Karpas-422 (cell line): Measurements from ENCODE around the gene MOGAT3. TPM values are rescaled to one million over a fixed set of nuclear protein-coding genes. Genes with fewer than 3 reads are reported as not detected.

Experiments used
- DNase-seq: peaks from one replicate; pipeline ENCODE4 v3.0.0-alpha.2; 2015
- H2AFZ ChIP-seq: fragments of 200-600 bp; sonication (generic); 2 replicates; pipeline ENCODE4 v1.6.1; 2014; ENCODE audit warnings: antibody characterized with exemption, low read length, mixed read lengths
- H3K27ac ChIP-seq: fragments of 200-600 bp; sonication (generic); 2 replicates; pipeline ENCODE4 v1.5.1; 2014; ENCODE audit warnings: mild to moderate bottlenecking, low read length, moderate library complexity
- H3K27me3 ChIP-seq: fragments of 200-600 bp; sonication (generic); 2 replicates; pipeline ENCODE4 v1.6.1; 2014; ENCODE audit warnings: low read length, mixed read lengths
- H3K36me3 ChIP-seq: fragments of 200-600 bp; sonication (generic); 2 replicates; pipeline ENCODE4 v1.6.1; 2014; ENCODE audit warnings: low read length, mixed read lengths; ENCODE audit not compliant: insufficient read depth
- H3K4me1 ChIP-seq: fragments of 200-600 bp; sonication (generic); 2 replicates; pipeline ENCODE4 v1.6.1; 2014; ENCODE audit warnings: mild to moderate bottlenecking, low read length, mixed read lengths
- H3K4me2 ChIP-seq: fragments of 200-600 bp; sonication (generic); 2 replicates; pipeline ENCODE4 v1.6.1; 2014; ENCODE audit warnings: low read length, low read depth, mild to moderate bottlenecking; ENCODE audit not compliant: poor library complexity, severe bottlenecking
- H3K4me3 ChIP-seq: fragments of 200-600 bp; sonication (generic); 2 replicates; pipeline ENCODE4 v1.5.1; 2014; ENCODE audit warnings: mild to moderate bottlenecking, antibody characterized with exemption, low read length, mixed read lengths
- H3K79me2 ChIP-seq: fragments of 200-600 bp; sonication (generic); 2 replicates; pipeline ENCODE4 v1.6.1; 2014; ENCODE audit warnings: mild to moderate bottlenecking, low read length, mixed read lengths
- H3K9ac ChIP-seq: fragments of 200-600 bp; sonication (generic); 2 replicates; pipeline ENCODE4 v1.6.0; 2014; ENCODE audit warnings: low read length
- H3K9me2 ChIP-seq: fragments of 200-600 bp; sonication (generic), shearing (Covaris generic); replicated peaks from 2 replicates; pipeline ENCODE4 v1.6.0; 2014; ENCODE audit warnings: mild to moderate bottlenecking, low read length, moderate library complexity; ENCODE audit not compliant: insufficient read depth
- H3K9me3 ChIP-seq: fragments of 300-700, 200-600 bp; sonication (generic); 2 replicates; pipeline ENCODE4 v1.6.1; 2014; ENCODE audit warnings: low read length, mixed read lengths
- H4K20me1 ChIP-seq: fragments of 200-600 bp; sonication (generic); 2 replicates; pipeline ENCODE4 v1.6.1; 2014; ENCODE audit warnings: mild to moderate bottlenecking, antibody characterized with exemption, low read length, low read depth; ENCODE audit not compliant: insufficient read depth
- total RNA-seq: library from RNA; depleted of rRNA; stranded (reverse); fragments of >200 nt; shearing (Covaris generic); gene quantifications from 2 replicates; pipeline ENCODE4 v1.2.3, GENCODE V29; 2014; ENCODE audit warnings: low replicate concordance

The MOGAT3 gene
- total RNA-seq, 1 experiment from 2014 or later: not detected

DNA sequence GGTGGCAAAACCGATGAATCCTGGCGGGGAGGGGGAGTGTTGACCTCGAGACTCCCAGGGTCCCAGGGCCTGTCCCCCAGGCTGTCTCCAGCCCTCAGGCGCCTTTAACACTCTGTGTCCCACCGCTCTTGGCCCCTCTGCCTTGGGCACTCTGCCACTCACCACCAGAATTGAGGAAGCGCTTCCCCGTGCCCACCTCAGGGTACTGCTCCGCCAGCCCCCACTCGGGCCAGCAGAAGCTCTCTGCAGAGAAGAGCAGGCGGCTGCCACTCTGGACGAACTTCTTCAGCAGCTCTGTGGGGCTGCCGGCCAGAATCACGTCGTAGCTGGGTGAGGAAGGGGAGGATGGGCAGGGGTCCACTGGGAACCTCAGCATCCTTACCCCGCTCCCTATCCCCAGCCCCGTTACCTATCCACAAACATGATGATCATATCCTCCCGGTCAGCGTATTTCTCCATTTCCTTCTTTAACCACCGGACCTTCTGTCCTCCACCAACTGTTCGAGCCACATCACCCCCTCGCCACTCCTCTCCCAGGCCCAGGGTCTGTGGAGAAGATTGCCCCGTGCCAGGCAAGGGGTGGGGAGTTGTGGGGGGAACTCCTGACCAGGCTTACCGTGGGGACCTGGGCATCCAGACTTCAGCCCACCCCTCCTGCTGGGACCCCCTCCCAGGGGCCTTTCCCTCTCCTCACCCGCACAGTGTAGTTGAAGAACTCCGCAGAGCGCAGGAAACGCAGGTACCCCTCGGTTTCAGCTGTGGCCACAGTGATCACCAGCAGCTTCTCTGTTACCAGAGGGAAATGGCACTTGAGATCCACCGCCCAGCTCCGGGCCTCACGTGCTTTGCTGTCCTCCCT, 15.4 kb upstream of the MOGAT3 start:
- peak overlapping the region; percentile 86 for H3K9ac ChIP-seq
- H3K9me2 ChIP-seq: no peaks in the 10 kb centered on the region
- no peaks in the 10 kb centered on the region for H4K20me1 ChIP-seq
- H3K4me2 ChIP-seq: peak overlapping the region; percentile 99
- H3K9me3 ChIP-seq: no peaks in the 10 kb centered on the region
- H3K36me3 ChIP-seq: no peaks in the 10 kb centered on the region
- DNase-seq: peak; percentile 58
- H3K4me3 ChIP-seq: peak overlapping the region; percentile 83
- peaks cover 21% of the 10 kb centered on the region for H3K4me1 ChIP-seq
- H3K27ac ChIP-seq: 0 out of 2 replicates have a peak overlapping the region, but pooled peaks have one; percentile 6
- peak overlapping the region; percentile 85 for H2AFZ ChIP-seq
- no peaks in the 10 kb centered on the region for H3K27me3 ChIP-seq
- peaks cover 48% of the 10 kb centered on the region for H3K79me2 ChIP-seq

DNA sequence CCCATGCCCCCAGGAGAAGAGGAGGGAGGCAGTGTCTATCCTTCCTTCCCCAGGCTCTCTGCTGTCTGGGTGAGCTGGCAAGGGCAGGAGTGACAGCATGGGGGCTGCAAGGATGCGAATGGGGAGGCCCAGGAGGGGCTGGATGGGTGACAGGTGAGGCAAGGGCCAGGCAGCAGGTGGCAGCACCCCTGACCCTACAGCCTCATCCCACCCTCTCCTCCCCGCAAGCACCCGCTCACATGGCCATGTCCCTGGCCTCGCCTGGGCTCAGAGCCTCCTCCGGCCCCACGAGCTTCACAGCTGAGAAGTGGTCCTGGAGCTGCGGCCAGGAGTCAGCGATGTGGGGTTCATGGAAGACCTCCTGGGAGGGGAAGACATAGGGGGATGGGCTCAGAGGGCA, 11.2 kb upstream of the MOGAT3 start:
- no peak for DNase-seq
- no peaks in the 10 kb centered on the region for H3K27me3 ChIP-seq
- H3K4me1 ChIP-seq: peaks cover 11% of the 10 kb centered on the region
- H3K4me2 ChIP-seq: no peak overlapping the region
- peaks cover 14% of the 10 kb centered on the region for H3K79me2 ChIP-seq
- no peaks in the 10 kb centered on the region for H3K9me3 ChIP-seq
- H3K9ac ChIP-seq: no peak overlapping the region
- no peaks in the 10 kb centered on the region for H3K9me2 ChIP-seq
- no peaks in the 10 kb centered on the region for H4K20me1 ChIP-seq
- no peak overlapping the region for H3K4me3 ChIP-seq
- H3K36me3 ChIP-seq: no peaks in the 10 kb centered on the region
- H2AFZ ChIP-seq: no peak overlapping the region
- H3K27ac ChIP-seq: no peak overlapping the region

DNA sequence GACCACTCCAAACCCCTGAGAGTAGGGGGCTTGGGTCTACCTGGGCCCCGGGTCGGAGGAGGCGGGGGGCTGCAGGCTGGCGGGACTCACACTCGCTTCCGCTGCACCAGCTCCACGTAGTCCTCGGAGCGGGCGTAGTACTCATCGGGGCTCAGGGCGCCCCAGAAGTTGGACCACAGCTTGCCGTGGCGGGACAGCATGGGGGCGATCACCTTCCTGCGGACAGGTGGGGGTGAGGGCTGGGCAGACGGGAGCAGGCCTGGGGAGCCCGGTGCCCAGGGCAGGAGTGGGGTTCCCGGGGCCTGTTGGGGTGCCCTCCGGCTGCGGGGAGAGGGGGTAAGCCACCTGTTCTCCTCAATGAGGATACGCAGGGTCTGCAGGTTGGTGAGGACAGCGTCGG, 10.7 kb upstream of the MOGAT3 start:
- H3K9ac ChIP-seq: no peak overlapping the region

DNA sequence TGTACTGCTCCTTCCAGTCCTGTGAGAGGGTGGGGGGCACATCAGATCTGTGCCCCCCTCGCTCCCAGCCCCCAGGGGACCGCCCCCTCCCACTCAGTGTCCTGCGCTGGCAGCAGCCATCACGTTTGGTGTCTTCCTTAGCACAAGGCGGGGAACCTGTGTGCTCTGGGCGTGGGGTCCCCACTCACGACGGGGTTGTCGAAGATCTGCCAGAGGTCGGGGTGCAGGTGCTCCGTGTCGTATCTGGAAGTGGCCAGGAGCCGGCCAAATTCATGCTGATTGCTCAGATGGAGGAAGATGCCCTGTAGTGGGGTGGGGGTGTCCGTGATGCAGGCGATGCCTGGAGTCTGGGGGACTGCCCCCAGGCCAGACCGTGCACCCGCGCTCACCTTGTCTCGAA, 9.3 kb upstream of the MOGAT3 start:
- no peak overlapping the region for H3K4me3 ChIP-seq

More for the DNA sequence above, 10.7 kb upstream of the MOGAT3 start:
- no peaks in the 10 kb centered on the region for H3K9me3 ChIP-seq
- no peak for DNase-seq
- H3K4me2 ChIP-seq: no peak overlapping the region
- no peaks in the 10 kb centered on the region for H4K20me1 ChIP-seq
- no peaks in the 10 kb centered on the region for H3K9me2 ChIP-seq
- peaks cover 9% of the 10 kb centered on the region for H3K79me2 ChIP-seq
- no peak overlapping the region for H2AFZ ChIP-seq
- no peak overlapping the region for H3K4me3 ChIP-seq
- H3K27ac ChIP-seq: no peak overlapping the region
- peaks cover 7% of the 10 kb centered on the region for H3K4me1 ChIP-seq
- H3K27me3 ChIP-seq: no peaks in the 10 kb centered on the region
- no peaks in the 10 kb centered on the region for H3K36me3 ChIP-seq

DNA sequence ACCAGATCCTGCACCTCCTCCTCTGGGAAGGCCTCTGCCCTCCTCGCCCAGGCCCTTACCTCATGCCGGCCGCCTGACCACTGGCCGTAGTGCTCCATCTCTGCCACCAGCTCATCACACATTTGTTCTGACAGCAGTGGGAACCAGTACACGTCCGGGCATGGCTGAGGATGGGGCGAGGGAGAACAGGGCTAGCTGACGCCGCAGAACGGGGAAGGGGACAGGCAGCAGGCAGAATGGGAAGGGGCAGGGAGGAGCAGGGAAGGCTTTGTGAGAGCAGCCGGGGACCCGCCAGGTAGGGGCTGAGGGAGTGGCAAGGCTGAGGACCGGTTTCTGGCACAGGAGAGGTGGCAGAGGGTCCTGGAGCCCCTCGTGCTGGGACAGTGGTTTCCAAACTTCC, 8.0 kb upstream of the MOGAT3 start:
- peaks cover 2% of the 10 kb centered on the region for H3K4me1 ChIP-seq
- H3K9ac ChIP-seq: no peak overlapping the region
- H3K27me3 ChIP-seq: no peaks in the 10 kb centered on the region
- H3K79me2 ChIP-seq: no peaks in the 10 kb centered on the region
- H3K27ac ChIP-seq: no peak overlapping the region
- no peak overlapping the region for H2AFZ ChIP-seq
- no peaks in the 10 kb centered on the region for H3K9me2 ChIP-seq
- no peak overlapping the region for H3K4me3 ChIP-seq
- H3K4me2 ChIP-seq: no peak overlapping the region
- no peak for DNase-seq
- no peaks in the 10 kb centered on the region for H3K36me3 ChIP-seq
- H4K20me1 ChIP-seq: no peaks in the 10 kb centered on the region
- no peaks in the 10 kb centered on the region for H3K9me3 ChIP-seq

More for the DNA sequence above, 9.3 kb upstream of the MOGAT3 start:
- Histone ChIP-seq H3K4me1 (no peaks in the 10 kb centered on the region), H3K9ac (no peak overlapping the region), H3K9me2 (no peaks in the 10 kb centered on the region), H3K27me3 (no peaks in the 10 kb centered on the region), H3K27ac (no peak overlapping the region), H3K9me3 (no peaks in the 10 kb centered on the region), H3K36me3 (no peaks in the 10 kb centered on the region), H2AFZ (no peak overlapping the region), H4K20me1 (no peaks in the 10 kb centered on the region), H3K4me2 (no peak overlapping the region), H3K79me2 (no peaks in the 10 kb centered on the region)
- DNase-seq: no peak

DNA sequence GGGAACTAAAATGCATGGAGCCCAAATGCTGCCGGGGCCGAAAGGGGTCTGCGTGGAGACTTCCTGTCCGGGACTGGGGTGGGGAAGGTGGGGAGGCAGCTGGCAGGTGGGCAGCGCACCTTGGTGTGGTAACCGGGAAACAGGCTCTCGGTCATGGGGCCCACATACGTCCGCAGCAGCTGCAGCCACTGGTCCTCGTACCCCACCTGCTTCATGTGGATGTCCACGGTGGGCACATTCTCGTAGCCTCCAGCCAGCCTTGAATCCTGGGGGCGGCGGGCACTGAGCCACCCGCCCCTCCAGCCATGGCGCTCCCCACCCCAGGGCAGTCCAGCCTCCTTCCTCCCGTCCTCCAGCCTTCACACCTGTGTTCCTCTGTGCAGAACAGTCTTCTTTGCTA, 6.6 kb upstream of the MOGAT3 start:
- Histone ChIP-seq H3K9ac (no peak overlapping the region), H3K27ac (no peak overlapping the region), H3K4me3 (no peak overlapping the region), H3K36me3 (no peaks in the 10 kb centered on the region), H4K20me1 (no peaks in the 10 kb centered on the region), H3K27me3 (no peaks in the 10 kb centered on the region), H3K79me2 (no peaks in the 10 kb centered on the region), H2AFZ (no peak overlapping the region), H3K4me1 (peaks cover 7% of the 10 kb centered on the region), H3K9me3 (no peaks in the 10 kb centered on the region), H3K9me2 (no peaks in the 10 kb centered on the region), H3K4me2 (no peak overlapping the region)
- DNase-seq: no peak

DNA sequence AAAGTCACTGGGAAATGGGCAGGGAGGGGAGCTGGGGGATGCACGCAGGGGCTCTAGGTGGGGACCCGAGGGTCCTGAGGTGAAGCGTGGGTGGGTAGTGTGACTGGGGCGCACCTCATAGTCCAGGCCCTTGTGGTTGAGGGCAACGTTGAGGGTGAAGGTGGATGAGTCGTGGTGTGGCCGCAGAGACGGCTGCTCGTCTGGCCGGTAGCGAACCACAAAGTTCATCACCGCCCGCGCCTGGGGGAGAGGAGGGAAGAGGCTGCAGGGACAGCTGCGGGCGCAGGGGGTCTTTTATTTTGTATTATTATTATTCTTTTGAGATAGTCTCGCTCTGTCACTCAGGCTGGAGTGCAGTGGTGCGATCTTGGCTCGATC, 5.8 kb upstream of the MOGAT3 start:
- Histone ChIP-seq H3K9me3 (no peaks in the 10 kb centered on the region), H3K9ac (no peak overlapping the region), H4K20me1 (no peaks in the 10 kb centered on the region)

DNA sequence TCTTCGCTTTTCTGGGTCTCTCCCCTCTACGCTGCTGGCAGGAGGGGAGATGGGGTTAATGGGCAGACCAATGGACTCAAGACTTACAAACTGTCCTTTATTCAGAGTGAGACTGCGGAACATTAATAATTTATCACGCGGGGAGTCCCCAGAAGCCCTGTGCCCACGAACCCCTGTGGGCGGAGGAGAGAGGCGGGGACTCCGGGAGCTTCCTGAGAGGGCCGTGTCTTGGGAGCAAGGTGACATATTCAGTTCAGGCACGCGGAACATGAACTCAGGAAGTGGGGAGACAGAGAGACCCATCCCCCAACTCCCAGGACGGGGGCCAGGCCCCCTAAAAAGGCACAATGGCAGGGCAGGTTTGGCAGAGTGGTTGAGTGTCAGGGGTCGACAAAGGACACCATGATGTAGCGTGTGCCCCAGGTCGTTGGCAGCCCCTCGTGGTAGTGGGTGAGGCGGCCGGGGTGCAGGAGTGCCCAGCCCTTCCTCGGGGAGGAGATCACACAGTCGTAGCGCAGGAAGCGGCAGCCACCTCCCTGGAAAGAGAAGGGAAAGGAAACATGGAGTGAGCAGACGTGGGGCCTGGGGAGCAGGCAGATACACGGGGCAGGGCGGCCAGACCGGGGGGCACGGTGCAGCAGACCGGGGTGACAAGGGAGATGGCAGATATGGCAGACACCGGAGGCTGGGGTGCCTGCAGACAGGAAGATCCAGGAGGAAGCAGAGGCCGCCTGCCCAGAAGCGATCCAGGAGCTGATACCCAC, 5.2 kb upstream of the MOGAT3 start:
- no peak overlapping the region for H3K4me2 ChIP-seq
- H3K4me3 ChIP-seq: no peak overlapping the region
- H3K27ac ChIP-seq: no peak overlapping the region
- no peaks in the 10 kb centered on the region for H3K79me2 ChIP-seq
- H3K9me3 ChIP-seq: no peaks in the 10 kb centered on the region
- H3K36me3 ChIP-seq: no peaks in the 10 kb centered on the region
- H3K4me1 ChIP-seq: peaks cover 7% of the 10 kb centered on the region
- no peaks in the 10 kb centered on the region for H3K27me3 ChIP-seq
- H3K9me2 ChIP-seq: no peaks in the 10 kb centered on the region
- H3K9ac ChIP-seq: no peak overlapping the region
- H4K20me1 ChIP-seq: no peaks in the 10 kb centered on the region
- DNase-seq: no peak
- H2AFZ ChIP-seq: no peak overlapping the region

More for the DNA sequence above, 5.8 kb upstream of the MOGAT3 start:
- Histone ChIP-seq H3K4me3 (no peak overlapping the region), H3K4me1 (peaks cover 7% of the 10 kb centered on the region), H3K27ac (no peak overlapping the region), H3K9me2 (no peaks in the 10 kb centered on the region), H3K79me2 (no peaks in the 10 kb centered on the region), H3K27me3 (no peaks in the 10 kb centered on the region), H3K36me3 (no peaks in the 10 kb centered on the region), H3K4me2 (no peak overlapping the region), H2AFZ (no peak overlapping the region)
- DNase-seq: no peak
